Activated naive CD4-positive, alpha-beta T cell treated with anti-CD3 and anti-CD28 coated beads, Interleukin-2, amount 10 ng/mL, durations not matched to agents 7 days and 5 days (primary cell): ENCODE data around the gene HIPK3.

ENCODE experiments used
- CTCF ChIA-PET: fragments of 350-600 bp; sonication (Branson Sonifier 250); formaldehyde crosslinking; loops from one replicate; lab custom pipeline; 2021; ENCODE audit warnings: antibody characterized with exemption; lab: Charles Lee
- DNase-seq: peaks from one replicate; pipeline ENCODE4 v3.0.0-alpha.2; 2020
- H3K27ac Mint-ChIP-seq: one replicate; pipeline ENCODE4 v1.8.0; 2021; ENCODE audit warnings: mild to moderate bottlenecking, moderate library complexity, mixed read lengths
- H3K27me3 Mint-ChIP-seq: one replicate; pipeline ENCODE4 v1.8.0; 2021; ENCODE audit warnings: mild to moderate bottlenecking, mixed read lengths
- H3K36me3 Mint-ChIP-seq: one replicate; pipeline ENCODE4 v1.8.0; 2021; ENCODE audit warnings: mixed read lengths
- H3K4me1 Mint-ChIP-seq: one replicate; pipeline ENCODE4 v1.8.0; 2021; ENCODE audit warnings: mixed read lengths
- H3K4me3 Mint-ChIP-seq: one replicate; pipeline ENCODE4 v1.8.0; 2021; ENCODE audit warnings: mild to moderate bottlenecking, moderate library complexity, mixed read lengths
- H3K9me3 Mint-ChIP-seq: one replicate; pipeline ENCODE4 v1.8.0; 2021; ENCODE audit warnings: mixed read lengths

The HIPK3 gene

GRCh38 chr11:33391893-33392251, 134.7 kb downstream of the HIPK3 start:
- Mint-ChIP-seq H3K27me3 (peaks cover 12% of the 10 kb centered on the region), H3K36me3 (no peaks in the 10 kb centered on the region), H3K9me3 (no peaks in the 10 kb centered on the region), H3K27ac (no peak overlapping the region), H3K4me1 (no peaks in the 10 kb centered on the region), H3K4me3 (no peak overlapping the region)
- no peak for DNase-seq
- CTCF ChIA-PET = no interaction called here

- H3K9me3 Mint-ChIP-seq = no peaks in the 10 kb centered on the region
- no peaks in the 10 kb centered on the region for H3K4me1 Mint-ChIP-seq
- peaks cover 12% of the 10 kb centered on the region for H3K27me3 Mint-ChIP-seq
- H3K27ac Mint-ChIP-seq = no peak overlapping the region
- no peaks in the 10 kb centered on the region for H3K36me3 Mint-ChIP-seq
- CTCF ChIA-PET = no interaction called here
- no peak overlapping the region for H3K4me3 Mint-ChIP-seq
- DNase-seq = no peak
Observed at GRCh38 chr11:33394431-33395109, 137.4 kb downstream of the HIPK3 start.

- Mint-ChIP-seq H3K4me1 (no peaks in the 10 kb centered on the region), H3K27ac (no peak overlapping the region), H3K27me3 (peaks cover 7% of the 10 kb centered on the region), H3K9me3 (no peaks in the 10 kb centered on the region), H3K36me3 (no peaks in the 10 kb centered on the region), H3K4me3 (no peak overlapping the region)
- DNase-seq = no peak
- CTCF ChIA-PET = no interaction called here
Observed at GRCh38 chr11:33396361-33396760, 139.2 kb downstream of the HIPK3 start.

DNA sequence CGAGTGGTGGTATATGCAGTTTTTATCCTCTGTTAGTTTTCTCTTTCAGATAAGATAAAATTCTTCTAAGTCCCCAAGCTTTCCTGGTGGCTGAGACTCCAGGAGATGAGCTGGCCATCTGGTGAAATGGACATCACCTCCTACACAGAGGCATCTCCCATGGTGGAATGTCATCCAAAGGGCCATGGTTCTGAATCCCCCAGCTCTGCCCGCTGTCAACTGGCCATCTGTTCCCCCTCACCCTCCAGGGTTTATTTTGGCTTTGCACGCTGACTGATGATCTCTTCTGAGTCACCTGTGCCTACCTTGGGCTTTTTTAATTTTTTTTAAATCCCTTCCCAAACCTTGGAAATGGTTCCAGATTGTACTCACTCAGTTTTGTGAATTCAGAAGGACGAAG, 142.2 kb downstream of the HIPK3 start:
- H3K36me3 Mint-ChIP-seq = no peaks in the 10 kb centered on the region
- no peaks in the 10 kb centered on the region for H3K4me1 Mint-ChIP-seq
- no peak for DNase-seq
- CTCF ChIA-PET = no interaction called here
- H3K27me3 Mint-ChIP-seq = peaks cover 3% of the 10 kb centered on the region
- H3K9me3 Mint-ChIP-seq = no peaks in the 10 kb centered on the region
- no peak overlapping the region for H3K4me3 Mint-ChIP-seq
- no peak overlapping the region for H3K27ac Mint-ChIP-seq

GRCh38 chr11:33402066-33402465, 144.9 kb downstream of the HIPK3 start:
- Mint-ChIP-seq H3K27ac (no peak overlapping the region), H3K4me1 (no peaks in the 10 kb centered on the region), H3K27me3 (no peaks in the 10 kb centered on the region), H3K9me3 (no peaks in the 10 kb centered on the region), H3K36me3 (no peaks in the 10 kb centered on the region), H3K4me3 (no peak overlapping the region)
- no peak for DNase-seq
- CTCF ChIA-PET = no interaction called here

- no peaks in the 10 kb centered on the region for H3K36me3 Mint-ChIP-seq
- H3K27me3 Mint-ChIP-seq = no peaks in the 10 kb centered on the region
- H3K9me3 Mint-ChIP-seq = no peaks in the 10 kb centered on the region
- no peak overlapping the region for H3K4me3 Mint-ChIP-seq
- CTCF ChIA-PET = no interaction called here
- no peak for DNase-seq
- H3K27ac Mint-ChIP-seq = no peak overlapping the region
- H3K4me1 Mint-ChIP-seq = no peaks in the 10 kb centered on the region
Observed at GRCh38 chr11:33403344-33403743, 146.2 kb downstream of the HIPK3 start.

DNA sequence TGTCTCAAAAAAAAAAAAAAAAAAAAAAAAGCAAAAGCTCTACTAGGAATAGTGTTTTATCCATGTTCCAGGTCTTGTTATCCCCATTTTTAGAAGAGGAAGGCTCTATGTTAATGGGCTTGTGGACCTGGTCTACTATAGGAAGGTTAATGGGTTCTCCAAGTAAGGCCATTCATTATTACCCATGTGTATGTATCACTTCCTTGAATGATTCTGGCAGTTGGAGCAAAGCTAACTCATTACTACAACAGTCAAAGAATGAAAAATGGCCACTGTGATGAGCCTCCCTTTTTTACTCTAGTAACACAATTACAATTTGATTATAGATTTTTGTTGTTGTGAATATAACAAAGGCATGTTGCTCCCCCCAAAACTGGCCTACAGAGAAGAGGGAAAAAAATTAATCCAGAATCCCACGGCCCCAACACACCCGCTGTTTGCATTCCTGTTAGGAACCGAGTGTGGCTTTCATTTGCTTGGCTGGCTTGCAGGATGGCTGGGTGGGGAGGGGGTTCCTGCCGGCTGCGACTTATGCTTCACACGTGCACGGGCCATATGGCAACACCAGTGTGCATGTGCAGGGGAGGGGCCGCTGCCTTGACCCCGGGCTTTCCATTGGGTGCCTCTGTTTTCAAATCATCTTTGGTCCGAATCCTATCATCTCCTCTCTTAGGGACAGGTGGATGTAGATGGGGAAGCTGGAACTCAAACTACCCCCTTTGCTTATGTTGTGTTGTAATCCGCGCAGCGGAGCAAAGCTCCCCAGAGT, 148.8 kb downstream of the HIPK3 start:
- H3K4me1 Mint-ChIP-seq = no peaks in the 10 kb centered on the region
- H3K27me3 Mint-ChIP-seq = peaks cover 14% of the 10 kb centered on the region
- CTCF ChIA-PET = no interaction called here
- no peaks in the 10 kb centered on the region for H3K36me3 Mint-ChIP-seq
- H3K9me3 Mint-ChIP-seq = no peaks in the 10 kb centered on the region
- H3K27ac Mint-ChIP-seq = no peak overlapping the region
- no peak for DNase-seq
- no peak overlapping the region for H3K4me3 Mint-ChIP-seq
